Measurements from ENCODE around the gene SCUBE1. TPM values are rescaled to one million over a fixed set of nuclear protein-coding genes. Genes with fewer than 3 reads are reported as not detected.

The SCUBE1 gene
- total and polyA plus RNA-seq, 2 of the 8 experiments (the other 6 are each of a cell fraction or from before 2014, with no cell fraction given): 2.3 to 4.9 TPM

- TF ChIP-seq CTCF (IDR thresholded peaks at IDR 0.05; ENCODE audit: control extremely low read depth in 1 of 3, insufficient read depth in 1 of 3, low read depth in 1 of 3, low read length in 3 of 3) (no peak), SAP30 (IDR thresholded peaks at IDR 0.05; ENCODE audit: insufficient read depth, insufficient replicate concordance, low read length) (no peak), NRF1 (IDR thresholded peaks at IDR 0.05; ENCODE audit: low read depth, low read length) (no peak), SRF (IDR thresholded peaks at IDR 0.05; ENCODE audit: low read depth, low read length) (no peak)
These were observed 47.7 kb upstream of the SCUBE1 start (continued) for GRCh38 chr22:43390872-43391271.
